ENCODE measurements around the gene TFCP2L1. TPM values are rescaled to one million over a fixed set of nuclear protein-coding genes. Genes with fewer than 3 reads are reported as not detected.
"Not testable (repeated sequence)": the region's sequence is repeated elsewhere in the genome, so short reads cannot be mapped to it uniquely, and the experiment has no call there.

TFCP2L1 gene
- total RNA-seq, 4 donors from 2014 or later = 0.39 to 1.6 (median 0.46) TPM

GRCh38 chr2:121281107-121281506 lies 3.9 kb downstream of the TFCP2L1 start:
- WGBS = 88% methylated on average over 19 of the region's 19 CpGs

GRCh38 chr2:121279476-121280220 lies 5.4 kb downstream of the TFCP2L1 start:
- H3K9me3 ChIP-seq = no peaks in the 10 kb centered on the region
- no peak overlapping the region for H3K27ac ChIP-seq (replicated peaks in 1 of 4)
- DNase-seq (ENCODE audit: extremely low spot score) = no peak
- intact Hi-C loops (cut with DNase I) = no loop called here
- H3K27me3 ChIP-seq = peaks cover 0 to 52% (median 12%) of the 10 kb centered on the region in 4 donors
- WGBS = 74% methylated on average over 7 of the region's 10 CpGs
- peaks cover 8 to 9% (median 8%) of the 10 kb centered on the region in 4 donors for H3K4me1 ChIP-seq
- H3K36me3 ChIP-seq = no peaks in the 10 kb centered on the region
- no peak for TF ChIP-seq CTCF (IDR thresholded peaks at IDR 0.05)
- TF ChIP-seq POLR2AphosphoS5 (IDR thresholded peaks at IDR 0.05) = no peak
- no peak for TF ChIP-seq EP300 (IDR thresholded peaks at IDR 0.05)
- TF ChIP-seq POLR2A (IDR thresholded peaks at IDR 0.05; ENCODE audit: low read depth) = no peak
- H3K4me3 ChIP-seq = no peak overlapping the region

More at GRCh38 chr2:121281107-121281506, 3.9 kb downstream of the TFCP2L1 start:
- no peak overlapping the region for H3K27ac ChIP-seq (replicated peaks in 1 of 4)
- peaks cover 10 to 17% (median 16%) of the 10 kb centered on the region in 4 donors for H3K4me1 ChIP-seq
- intact Hi-C loops (cut with DNase I) = no loop called here
- TF ChIP-seq POLR2A (IDR thresholded peaks at IDR 0.05; ENCODE audit: low read depth) = no peak
- H3K4me3 ChIP-seq = no peak overlapping the region
- DNase-seq (ENCODE audit: extremely low spot score) = no peak
- H3K9me3 ChIP-seq = no peaks in the 10 kb centered on the region
- no peaks in the 10 kb centered on the region for H3K36me3 ChIP-seq
- peaks cover 0 to 67% (median 19%) of the 10 kb centered on the region in 4 donors for H3K27me3 ChIP-seq

GRCh38 chr2:121276341-121276740 lies 8.7 kb downstream of the TFCP2L1 start:
- Histone ChIP-seq H3K4me1 (no peaks in the 10 kb centered on the region), H3K27me3 (peaks cover 0 to 30% (median 0%) of the 10 kb centered on the region in 4 donors), H3K36me3 (no peaks in the 10 kb centered on the region), H3K27ac (replicated peaks in 1 of 4) (no peak overlapping the region), H3K4me3 (no peak overlapping the region), H3K9me3 (no peaks in the 10 kb centered on the region)
- no peak for TF ChIP-seq CTCF (IDR thresholded peaks at IDR 0.05)
- no peak for TF ChIP-seq POLR2AphosphoS5 (IDR thresholded peaks at IDR 0.05)
- TF ChIP-seq EP300 (IDR thresholded peaks at IDR 0.05) = no peak
- TF ChIP-seq POLR2A (IDR thresholded peaks at IDR 0.05; ENCODE audit: low read depth) = no peak
- intact Hi-C loops (cut with DNase I) = no loop called here
- DNase-seq (ENCODE audit: extremely low spot score) = no peak
- WGBS = 94% methylated on average over 6 of the region's 6 CpGs

GRCh38 chr2:121273116-121273515 lies 11.9 kb downstream of the TFCP2L1 start:
- intact Hi-C loops (cut with DNase I) = no loop called here
- no peak overlapping the region for H3K27ac ChIP-seq (replicated peaks in 1 of 4)
- H3K27me3 ChIP-seq = peaks cover 0 to 9% (median 0%) of the 10 kb centered on the region in 4 donors
- DNase-seq (ENCODE audit: extremely low spot score) = no peak
- no peaks in the 10 kb centered on the region for H3K36me3 ChIP-seq
- no peaks in the 10 kb centered on the region for H3K4me1 ChIP-seq
- WGBS = 62% methylated on average over 3 of the region's 3 CpGs
- H3K4me3 ChIP-seq = no peak overlapping the region
- TF ChIP-seq POLR2A (IDR thresholded peaks at IDR 0.05; ENCODE audit: low read depth) (no peak), CTCF (IDR thresholded peaks at IDR 0.05) (no peak), POLR2AphosphoS5 (IDR thresholded peaks at IDR 0.05) (no peak), EP300 (IDR thresholded peaks at IDR 0.05) (no peak)
- H3K9me3 ChIP-seq = no peaks in the 10 kb centered on the region

- TF ChIP-seq CTCF (IDR thresholded peaks at IDR 0.05) = no peak
- WGBS = 84% methylated on average over 3 of the region's 3 CpGs
- Histone ChIP-seq H3K36me3 (no peaks in the 10 kb centered on the region), H3K9me3 (no peaks in the 10 kb centered on the region), H3K4me3 (no peak overlapping the region), H3K27me3 (peaks cover 0 to 9% (median 0%) of the 10 kb centered on the region in 4 donors), H3K27ac (replicated peaks in 1 of 4) (no peak overlapping the region), H3K4me1 (no peaks in the 10 kb centered on the region)
- DNase-seq (ENCODE audit: extremely low spot score) = no peak
- intact Hi-C loops (cut with DNase I) = no loop called here
Measured at GRCh38 chr2:121272596-121272995, 12.4 kb downstream of the TFCP2L1 start.

GRCh38 chr2:121269436-121269835 lies 15.6 kb downstream of the TFCP2L1 start:
- H3K36me3 ChIP-seq; H3K4me3 ChIP-seq; H3K27me3 ChIP-seq; DNase-seq (ENCODE audit: extremely low spot score); H3K9me3 ChIP-seq; H3K4me1 ChIP-seq; H3K27ac ChIP-seq (replicated peaks in 1 of 4); intact Hi-C loops (cut with DNase I): not testable (repeated sequence)
- WGBS = 95% methylated on average over 7 of the region's 7 CpGs

Data from esophagus muscularis mucosa (tissue), 4 donors.